PC-3 (cell line): ENCODE results near the gene LTB4R. TPM values are rescaled to one million over a fixed set of nuclear protein-coding genes. Genes with fewer than 3 reads are reported as not detected.

Source experiments
- ATAC-seq: fragments of 200-7000 bp; cut with Tn5 transposase; 2 replicates; pipeline ENCODE4 v1.9.1; 2020; ENCODE audit warnings: mild to moderate bottlenecking, moderate library complexity
- BruUV-seq: library from RNA; stranded (reverse); fragments of 400-500 nt; replicated peaks from 2 replicates; lab custom pipeline; 2021; lab: Mats Ljungman, UMichigan
- CTCF ChIA-PET: fragments of 300-600 bp; sonication (Branson Sonifier 250); formaldehyde crosslinking; loops from one replicate; lab custom pipeline; 2022; ENCODE audit warnings: antibody characterized with exemption; lab: Charles Lee
- POLR2A ChIA-PET: fragments of 300-600 bp; sonication (Branson Sonifier 250); formaldehyde crosslinking; loops from one replicate; lab custom pipeline; 2022; ENCODE audit warnings: antibody characterized with exemption; ENCODE audit not compliant: unreplicated experiment; lab: Charles Lee
- DNase-seq: peaks from one replicate; pipeline ENCODE4 v3.0.0-alpha.2; 2015
- H2AFZ ChIP-seq: fragments of 300-600 bp; sonication (generic); 2 replicates; pipeline ENCODE4 v1.6.0; 2016; ENCODE audit warnings: antibody characterized with exemption, low read length
- H3F3A ChIP-seq: fragments of 300-600 bp; sonication (generic); one replicate; pipeline ENCODE4 v1.6.0; 2017; ENCODE audit warnings: antibody characterized with exemption, low read length, control low read depth, mild to moderate bottlenecking; ENCODE audit not compliant: unreplicated experiment
- H3K27ac ChIP-seq: fragments of 300-600 bp; sonication (generic); 2 replicates; pipeline ENCODE4 v1.5.1; 2016; ENCODE audit warnings: mild to moderate bottlenecking, low read length
- H3K27me3 ChIP-seq: fragments of 300-600 bp; sonication (generic); 2 replicates; pipeline ENCODE4 v1.6.1; 2016; ENCODE audit warnings: low read length, mixed read lengths
- H3K36me3 ChIP-seq: fragments of 300-600 bp; sonication (generic); 2 replicates; pipeline ENCODE4 v1.6.1; 2016; ENCODE audit warnings: low read depth, mixed run types, low read length, mixed read lengths
- H3K4me1 ChIP-seq: fragments of 300-600 bp; sonication (generic); 2 replicates; pipeline ENCODE4 v1.5.1; 2016; ENCODE audit warnings: low read length; ENCODE audit not compliant: insufficient read depth
- H3K4me2 ChIP-seq: fragments of 300-600 bp; sonication (generic); 2 replicates; pipeline ENCODE4 v1.6.0; 2016; ENCODE audit warnings: low read length
- H3K4me3 ChIP-seq: fragments of 300-600 bp; sonication (generic); 2 replicates; pipeline ENCODE4 v1.5.1; 2016; ENCODE audit warnings: mild to moderate bottlenecking, low read length, mixed read lengths
- H3K79me2 ChIP-seq: fragments of 300-600 bp; sonication (generic); 2 replicates; pipeline ENCODE4 v1.6.1; 2017; ENCODE audit warnings: low read length, mixed read lengths
- H3K9ac ChIP-seq: fragments of 300-600 bp; sonication (generic); 2 replicates; pipeline ENCODE4 v1.6.0; 2016; ENCODE audit warnings: mild to moderate bottlenecking, low read length
- H3K9me2 ChIP-seq: fragments of 300-600 bp; sonication (generic); replicated peaks from 2 replicates; pipeline ENCODE4 v1.6.1; 2016; ENCODE audit warnings: mixed run types, low read length, mixed read lengths
- H3K9me3 ChIP-seq: fragments of 300-600 bp; sonication (generic); 2 replicates; pipeline ENCODE4 v1.6.1; 2016; ENCODE audit warnings: low read length, mixed read lengths
- H4K20me1 ChIP-seq: fragments of 300-600 bp; sonication (generic); 2 replicates; pipeline ENCODE4 v1.6.1; 2016; ENCODE audit warnings: low read length, mixed read lengths
- CTCF ChIP-seq: fragments of 300-600 bp; sonication (generic); conservative IDR thresholded peaks from 2 replicates; pipeline ENCODE4 v1.5.1; 2017; ENCODE audit warnings: antibody characterized with exemption, low read depth, mild to moderate bottlenecking, low read length
- EZH2 ChIP-seq: fragments of 300-600 bp; sonication (generic); IDR thresholded peaks from one replicate; pipeline ENCODE4 v1.6.1; 2017; ENCODE audit warnings: antibody characterized with exemption, mild to moderate bottlenecking, low read length; ENCODE audit not compliant: unreplicated experiment
- EZH2phosphoT487 ChIP-seq: fragments of 300-600 bp; sonication (generic); IDR thresholded peaks from 2 replicates; pipeline ENCODE4 v1.6.1; 2018; ENCODE audit warnings: mild to moderate bottlenecking, antibody characterized with exemption, low read length, borderline replicate concordance
- intact Hi-C: fragments of 100-400 bp; cut with micrococcal nuclease; formaldehyde crosslinking; loops from 2 replicates; pipeline ENCODE4 v1.9.0; 2023
- total RNA-seq: library from RNA; depleted of rRNA; stranded (reverse); fragments of >200 nt; gene quantifications from 2 replicates; pipeline ENCODE4 v1.2.3, GENCODE V29; 2014

LTB4R gene
- total RNA-seq, 1 experiment from 2014 or later: 11.6 TPM

- H3K4me2 ChIP-seq: no peak overlapping the region
- CTCF ChIA-PET: no interaction called here
- POLR2A ChIA-PET: no interaction called here
- no peak overlapping the region for H3K4me3 ChIP-seq
- no peaks in the 10 kb centered on the region for H3K9me3 ChIP-seq
- no peaks in the 10 kb centered on the region for H3K79me2 ChIP-seq
- no peaks in the 10 kb centered on the region for H3K36me3 ChIP-seq
- H3K27ac ChIP-seq: no peak overlapping the region
- no peaks in the 10 kb centered on the region for H3F3A ChIP-seq
- no peak overlapping the region for H3K9ac ChIP-seq
- H3K9me2 ChIP-seq: no peaks in the 10 kb centered on the region
- TF ChIP-seq CTCF (no peak), EZH2phosphoT487 (no peak), EZH2 (no peak)
- H3K4me1 ChIP-seq: no peaks in the 10 kb centered on the region
- BruUV-seq: no TSS peak
- no peak for DNase-seq
- no peak for ATAC-seq
- H4K20me1 ChIP-seq: no peaks in the 10 kb centered on the region
- H2AFZ ChIP-seq: no peak overlapping the region
- peaks cover 4% of the 10 kb centered on the region; the same call in 1 of the 2 replicates for H3K27me3 ChIP-seq
- intact Hi-C loops: no loop called here
Observed at GRCh38 chr14:24340606-24341005, 29.3 kb downstream of the LTB4R start.

- no peaks in the 10 kb centered on the region for H3K79me2 ChIP-seq
- no peak for ATAC-seq
- intact Hi-C loops: no loop called here
- H3K9ac ChIP-seq: no peak overlapping the region
- H3K4me2 ChIP-seq: no peak overlapping the region
- ChIA-PET POLR2A (no interaction called here), CTCF (interaction anchor here (0.5 kb wide), 1 partner anchor 249 kb away, joined by 3 read pairs; no protein-coding TSS in a partner anchor)
- no peak for DNase-seq
- no peaks in the 10 kb centered on the region for H4K20me1 ChIP-seq
- H2AFZ ChIP-seq: no peak overlapping the region
- H3K9me2 ChIP-seq: no peaks in the 10 kb centered on the region
- BruUV-seq: no TSS peak
- H3K9me3 ChIP-seq: no peaks in the 10 kb centered on the region
- no peak overlapping the region for H3K4me3 ChIP-seq
- H3K27me3 ChIP-seq: peaks cover 4% of the 10 kb centered on the region; the same call in 1 of the 2 replicates
- H3K36me3 ChIP-seq: no peaks in the 10 kb centered on the region
- H3K4me1 ChIP-seq: no peaks in the 10 kb centered on the region
- H3K27ac ChIP-seq: no peak overlapping the region
- H3F3A ChIP-seq: no peaks in the 10 kb centered on the region
- no peak for TF ChIP-seq CTCF
- TF ChIP-seq EZH2phosphoT487: no peak
- no peak for TF ChIP-seq EZH2
Observed at GRCh38 chr14:24342889-24343288, 31.6 kb downstream of the LTB4R start.

GRCh38 chr14:24343795-24344660 is 32.7 kb downstream of the LTB4R start:
- no peak overlapping the region for H3K4me3 ChIP-seq
- H2AFZ ChIP-seq: no peak overlapping the region
- H3K79me2 ChIP-seq: no peaks in the 10 kb centered on the region
- ATAC-seq (no peak), DNase-seq (no peak)
- H3K9ac ChIP-seq: no peak overlapping the region
- H4K20me1 ChIP-seq: no peaks in the 10 kb centered on the region
- BruUV-seq: no TSS peak
- no peaks in the 10 kb centered on the region for H3K9me3 ChIP-seq
- H3K9me2 ChIP-seq: no peaks in the 10 kb centered on the region
- H3K27ac ChIP-seq: no peak overlapping the region
- peaks cover 9% of the 10 kb centered on the region; the same call in 1 of the 2 replicates for H3K27me3 ChIP-seq
- ChIA-PET CTCF (interaction anchor here (0.6 kb wide), 1 partner anchor 36 kb away, joined by 3 read pairs; no protein-coding TSS in a partner anchor), POLR2A (no interaction called here)
- no peak for TF ChIP-seq CTCF
- TF ChIP-seq EZH2phosphoT487: no peak
- TF ChIP-seq EZH2: no peak
- no peaks in the 10 kb centered on the region for H3F3A ChIP-seq
- no peak overlapping the region for H3K4me2 ChIP-seq
- intact Hi-C loops: no loop called here
- H3K4me1 ChIP-seq: no peaks in the 10 kb centered on the region
- H3K36me3 ChIP-seq: no peaks in the 10 kb centered on the region
